ENCODE data around the gene KCNJ14.

GRCh38 chr19:48419158-48419920 is 36.0 kb upstream of the KCNJ14 start:
- TF ChIP-seq, protein P1, sequence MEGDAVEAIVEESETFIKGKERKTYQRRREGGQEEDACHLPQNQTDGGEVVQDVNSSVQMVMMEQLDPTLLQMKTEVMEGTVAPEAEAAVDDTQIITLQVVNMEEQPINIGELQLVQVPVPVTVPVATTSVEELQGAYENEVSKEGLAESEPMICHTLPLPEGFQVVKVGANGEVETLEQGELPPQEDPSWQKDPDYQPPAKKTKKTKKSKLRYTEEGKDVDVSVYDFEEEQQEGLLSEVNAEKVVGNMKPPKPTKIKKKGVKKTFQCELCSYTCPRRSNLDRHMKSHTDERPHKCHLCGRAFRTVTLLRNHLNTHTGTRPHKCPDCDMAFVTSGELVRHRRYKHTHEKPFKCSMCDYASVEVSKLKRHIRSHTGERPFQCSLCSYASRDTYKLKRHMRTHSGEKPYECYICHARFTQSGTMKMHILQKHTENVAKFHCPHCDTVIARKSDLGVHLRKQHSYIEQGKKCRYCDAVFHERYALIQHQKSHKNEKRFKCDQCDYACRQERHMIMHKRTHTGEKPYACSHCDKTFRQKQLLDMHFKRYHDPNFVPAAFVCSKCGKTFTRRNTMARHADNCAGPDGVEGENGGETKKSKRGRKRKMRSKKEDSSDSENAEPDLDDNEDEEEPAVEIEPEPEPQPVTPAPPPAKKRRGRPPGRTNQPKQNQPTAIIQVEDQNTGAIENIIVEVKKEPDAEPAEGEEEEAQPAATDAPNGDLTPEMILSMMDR (IDR thresholded peaks at IDR 0.05; ENCODE audit: borderline replicate concordance, extremely low read depth, low read length, poor library complexity, severe bottlenecking): no peak
- TF ChIP-seq EZH2 (IDR thresholded peaks at IDR 0.05; ENCODE audit: borderline replicate concordance, low read depth, low read length, severe bottlenecking): no peak
